ENCODE data around the gene CAPNS1.

CAPNS1 gene

GRCh38 chr19:36139473-36140303 is at the start of gene CAPNS1:
Gene CAPNS1, plus strand, starts transcription at chr19:36140066. Its CDS starts 946 bp downstream, at chr19:36141012.
- no peaks in the 10 kb centered on the region for H3K27me3 ChIP-seq (ENCODE audit: insufficient read depth, low read length)
- H3K36me3 ChIP-seq (ENCODE audit: insufficient read depth, low read length), result peaks cover 17% of the 10 kb centered on the region
- H2AFZ ChIP-seq (ENCODE audit: low read depth, low read length), result peak within 1 kb of the TSS; percentile 19
- peak within 1 kb of the TSS; percentile 90 for H3K4me3 ChIP-seq (ENCODE audit: low read length)
- H3K4me1 ChIP-seq (ENCODE audit: insufficient read depth, low read length), result peaks cover 4% of the 10 kb centered on the region
- H3K9me3 ChIP-seq (ENCODE audit: low read length), result no peaks in the 10 kb centered on the region

GRCh38 chr19:36090910-36091695 is 48.8 kb upstream of the CAPNS1 start:
- Histone ChIP-seq H3K27me3 (ENCODE audit: insufficient read depth, low read length) (no peaks in the 10 kb centered on the region), H3K9me3 (ENCODE audit: low read length) (no peaks in the 10 kb centered on the region), H3K4me3 (ENCODE audit: low read length) (no peak overlapping the region), H3K4me1 (ENCODE audit: insufficient read depth, low read length) (no peaks in the 10 kb centered on the region), H2AFZ (ENCODE audit: low read depth, low read length) (no peak overlapping the region), H3K36me3 (ENCODE audit: insufficient read depth, low read length) (peaks cover 60% of the 10 kb centered on the region)

GRCh38 chr19:36092566-36092965 is 47.3 kb upstream of the CAPNS1 start:
- H3K9me3 ChIP-seq (ENCODE audit: low read length), result no peaks in the 10 kb centered on the region
- peaks cover 2% of the 10 kb centered on the region for H3K4me1 ChIP-seq (ENCODE audit: insufficient read depth, low read length)
- H2AFZ ChIP-seq (ENCODE audit: low read depth, low read length), result no peak overlapping the region
- H3K4me3 ChIP-seq (ENCODE audit: low read length), result no peak overlapping the region
- H3K36me3 ChIP-seq (ENCODE audit: insufficient read depth, low read length), result peaks cover 61% of the 10 kb centered on the region
- no peaks in the 10 kb centered on the region for H3K27me3 ChIP-seq (ENCODE audit: insufficient read depth, low read length)

- no peak overlapping the region for H2AFZ ChIP-seq (ENCODE audit: low read depth, low read length)
- H3K36me3 ChIP-seq (ENCODE audit: insufficient read depth, low read length), result peaks cover 58% of the 10 kb centered on the region
- H3K9me3 ChIP-seq (ENCODE audit: low read length), result no peaks in the 10 kb centered on the region
- H3K4me1 ChIP-seq (ENCODE audit: insufficient read depth, low read length), result peaks cover 2% of the 10 kb centered on the region
- H3K4me3 ChIP-seq (ENCODE audit: low read length), result no peak overlapping the region
- no peaks in the 10 kb centered on the region for H3K27me3 ChIP-seq (ENCODE audit: insufficient read depth, low read length)
These were observed 46.7 kb upstream of the CAPNS1 start for GRCh38 chr19:36093146-36093662.

- no peaks in the 10 kb centered on the region for H3K27me3 ChIP-seq (ENCODE audit: insufficient read depth, low read length)
- peaks cover 53% of the 10 kb centered on the region for H3K36me3 ChIP-seq (ENCODE audit: insufficient read depth, low read length)
- H3K9me3 ChIP-seq (ENCODE audit: low read length), result no peaks in the 10 kb centered on the region
- H3K4me1 ChIP-seq (ENCODE audit: insufficient read depth, low read length), result peaks cover 2% of the 10 kb centered on the region
- no peak overlapping the region for H3K4me3 ChIP-seq (ENCODE audit: low read length)
- no peak overlapping the region for H2AFZ ChIP-seq (ENCODE audit: low read depth, low read length)
These were observed 46.2 kb upstream of the CAPNS1 start for GRCh38 chr19:36093687-36094086.

- peaks cover 2% of the 10 kb centered on the region for H3K4me1 ChIP-seq (ENCODE audit: insufficient read depth, low read length)
- peaks cover 54% of the 10 kb centered on the region for H3K36me3 ChIP-seq (ENCODE audit: insufficient read depth, low read length)
- H3K4me3 ChIP-seq (ENCODE audit: low read length), result no peak overlapping the region
- no peaks in the 10 kb centered on the region for H3K9me3 ChIP-seq (ENCODE audit: low read length)
- H2AFZ ChIP-seq (ENCODE audit: low read depth, low read length), result no peak overlapping the region
- H3K27me3 ChIP-seq (ENCODE audit: insufficient read depth, low read length), result no peaks in the 10 kb centered on the region
These were observed 42.8 kb upstream of the CAPNS1 start for GRCh38 chr19:36097036-36097435.

GRCh38 chr19:36099166-36099785 is 40.6 kb upstream of the CAPNS1 start:
- Histone ChIP-seq H2AFZ (ENCODE audit: low read depth, low read length) (no peak overlapping the region), H3K36me3 (ENCODE audit: insufficient read depth, low read length) (peaks cover 60% of the 10 kb centered on the region), H3K9me3 (ENCODE audit: low read length) (no peaks in the 10 kb centered on the region), H3K4me3 (ENCODE audit: low read length) (no peak overlapping the region), H3K4me1 (ENCODE audit: insufficient read depth, low read length) (peaks cover 2% of the 10 kb centered on the region), H3K27me3 (ENCODE audit: insufficient read depth, low read length) (no peaks in the 10 kb centered on the region)

GRCh38 chr19:36100476-36100875 is 39.4 kb upstream of the CAPNS1 start:
- H3K4me3 ChIP-seq (ENCODE audit: low read length), result no peak overlapping the region
- peaks cover 2% of the 10 kb centered on the region for H3K4me1 ChIP-seq (ENCODE audit: insufficient read depth, low read length)
- H3K27me3 ChIP-seq (ENCODE audit: insufficient read depth, low read length), result no peaks in the 10 kb centered on the region
- no peaks in the 10 kb centered on the region for H3K9me3 ChIP-seq (ENCODE audit: low read length)
- H2AFZ ChIP-seq (ENCODE audit: low read depth, low read length), result no peak overlapping the region
- peaks cover 64% of the 10 kb centered on the region for H3K36me3 ChIP-seq (ENCODE audit: insufficient read depth, low read length)

GRCh38 chr19:36101550-36102327 is 38.1 kb upstream of the CAPNS1 start:
- Histone ChIP-seq H2AFZ (ENCODE audit: low read depth, low read length) (no peak overlapping the region), H3K4me1 (ENCODE audit: insufficient read depth, low read length) (peaks cover 2% of the 10 kb centered on the region), H3K36me3 (ENCODE audit: insufficient read depth, low read length) (peaks cover 62% of the 10 kb centered on the region), H3K27me3 (ENCODE audit: insufficient read depth, low read length) (no peaks in the 10 kb centered on the region), H3K4me3 (ENCODE audit: low read length) (no peak overlapping the region), H3K9me3 (ENCODE audit: low read length) (no peaks in the 10 kb centered on the region)

- no peaks in the 10 kb centered on the region for H3K27me3 ChIP-seq (ENCODE audit: insufficient read depth, low read length)
- no peak overlapping the region for H3K4me3 ChIP-seq (ENCODE audit: low read length)
- H3K36me3 ChIP-seq (ENCODE audit: insufficient read depth, low read length), result peaks cover 53% of the 10 kb centered on the region
- no peaks in the 10 kb centered on the region for H3K4me1 ChIP-seq (ENCODE audit: insufficient read depth, low read length)
- H2AFZ ChIP-seq (ENCODE audit: low read depth, low read length), result no peak overlapping the region
- H3K9me3 ChIP-seq (ENCODE audit: low read length), result no peaks in the 10 kb centered on the region
These were observed 36.7 kb upstream of the CAPNS1 start for GRCh38 chr19:36103040-36103626.

- H3K36me3 ChIP-seq (ENCODE audit: insufficient read depth, low read length), result peaks cover 53% of the 10 kb centered on the region
- no peaks in the 10 kb centered on the region for H3K4me1 ChIP-seq (ENCODE audit: insufficient read depth, low read length)
- H3K9me3 ChIP-seq (ENCODE audit: low read length), result no peaks in the 10 kb centered on the region
- no peak overlapping the region for H2AFZ ChIP-seq (ENCODE audit: low read depth, low read length)
- H3K4me3 ChIP-seq (ENCODE audit: low read length), result no peak overlapping the region
- no peaks in the 10 kb centered on the region for H3K27me3 ChIP-seq (ENCODE audit: insufficient read depth, low read length)
These were observed 35.9 kb upstream of the CAPNS1 start for GRCh38 chr19:36103842-36104552.

GRCh38 chr19:36106441-36106840 is 33.4 kb upstream of the CAPNS1 start:
- H2AFZ ChIP-seq (ENCODE audit: low read depth, low read length), result no peak overlapping the region
- H3K27me3 ChIP-seq (ENCODE audit: insufficient read depth, low read length), result no peaks in the 10 kb centered on the region
- H3K4me1 ChIP-seq (ENCODE audit: insufficient read depth, low read length), result no peaks in the 10 kb centered on the region
- H3K9me3 ChIP-seq (ENCODE audit: low read length), result no peaks in the 10 kb centered on the region
- peaks cover 43% of the 10 kb centered on the region for H3K36me3 ChIP-seq (ENCODE audit: insufficient read depth, low read length)
- no peak overlapping the region for H3K4me3 ChIP-seq (ENCODE audit: low read length)

Data from neuron (in vitro differentiated cells).